Measurements from ENCODE around the gene COL18A1.

DNA sequence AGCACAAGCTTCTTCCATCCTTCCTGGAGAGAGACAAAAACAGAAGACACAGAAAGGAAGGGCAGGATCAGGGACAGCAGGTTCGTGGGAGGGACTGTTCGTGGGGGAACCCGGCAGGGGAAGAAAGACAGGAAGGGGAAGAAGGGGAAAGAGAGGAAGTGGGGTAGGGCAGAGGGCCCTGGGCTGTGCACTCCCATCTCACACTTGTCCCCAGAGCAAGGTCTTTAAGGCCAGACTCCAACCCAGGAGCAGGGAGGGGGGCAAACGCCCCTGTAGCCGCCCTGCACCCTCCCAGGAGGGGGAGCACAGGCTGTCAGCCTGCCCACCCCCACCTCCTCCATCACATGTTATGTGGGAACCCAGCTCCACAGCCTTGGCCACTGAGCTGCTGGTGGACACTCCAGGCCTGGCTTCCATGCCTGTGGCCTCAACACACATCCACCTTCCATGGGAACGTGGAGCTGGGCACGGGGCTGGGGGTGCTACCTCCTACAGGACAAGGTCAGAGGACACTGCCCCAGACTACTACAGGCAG lies 127.9 kb downstream of the COL18A1 start:
- TF ChIP-seq CTCF (IDR thresholded peaks at IDR 0.05; ENCODE audit: poor library complexity) (no peak), EZH2phosphoT487 (IDR thresholded peaks at IDR 0.05; ENCODE audit: low read depth, severe bottlenecking, unreplicated experiment) (no peak)

Measured in hepatocyte (in vitro differentiated cells).